K562 (cell line): ENCODE results near the gene ATP9B. TPM values are rescaled to one million over a fixed set of nuclear protein-coding genes. Genes with fewer than 3 reads are reported as not detected.
"Not testable (repeated sequence)": the region's sequence is repeated elsewhere in the genome, so short reads cannot be mapped to it uniquely, and the experiment has no call there.

Source experiments
- ATAC-seq: fragments of 200-7000 bp; cut with Tn5 transposase; 3 replicates; pipeline ENCODE4 v1.9.1; 2020; ENCODE audit warnings: moderate library complexity
- BruUV-seq: library from RNA; stranded (reverse); fragments of 400-500 nt; replicated peaks from 2 replicates; lab custom pipeline; 2021; lab: Mats Ljungman, UMichigan
- CTCF ChIA-PET: fragments of 300-600 bp; formaldehyde crosslinking; extraction: SDS; loops from one replicate; lab custom pipeline; 2021; ENCODE audit warnings: low intra/inter-chr PET ratio; lab: Yijun Ruan, JAX
- POLR2A ChIA-PET: fragments of 300-600, 350-650 bp; sonication (Branson Sonifier 250); formaldehyde crosslinking; extraction: SDS; loops from one replicate; lab custom pipeline; 2021; ENCODE audit warnings: antibody characterized with exemption, inconsistent platforms; lab: Yijun Ruan, JAX
- DNase-seq, 4 experiments: peaks; one replicate each; pipeline versions ENCODE4 v3.0.0 to v3.0.0-alpha.2; 2011 to 2018; ENCODE audit warnings: low spot score in 3 of 4, mixed read lengths in 3 of 4; ENCODE audit errors: extremely low read depth in 1 of 4
- FAIRE-seq: peaks from 2 replicates; lab custom pipeline; 2011; peaks lifted over from hg19 to GRCh38; lab: Jason Lieb, UNC
- H2AFZ ChIP-seq: 2 replicates; pipeline ENCODE4 v1.6.0; 2011; ENCODE audit warnings: low read depth, low read length, control low read depth, inconsistent platforms
- H3K27ac ChIP-seq: fragments of 200-600 bp; 3 replicates; pipeline ENCODE4 v1.8.0; 2011; ENCODE audit warnings: low read depth, mild to moderate bottlenecking, control low read depth, inconsistent platforms, low read length, moderate library complexity, mixed read lengths; ENCODE audit errors: extremely low read depth
- H3K27me3 ChIP-seq, 2 experiments: fragments of 300-600 bp in 1 of 2; 2 replicates in 1 of 2; 3 replicates in 1 of 2; pipeline versions ENCODE4 v1.6.0 to v1.8.0; 2011; ENCODE audit warnings: inconsistent platforms in 2 of 2, low read length in 2 of 2, mild to moderate bottlenecking in 1 of 2, mixed read lengths in 1 of 2, moderate library complexity in 1 of 2; ENCODE audit not compliant: control insufficient read depth in 2 of 2, insufficient read depth in 2 of 2
- H3K36me3 ChIP-seq: fragments of 300-600 bp; 3 replicates; pipeline ENCODE4 v1.8.0; 2011; ENCODE audit warnings: mild to moderate bottlenecking, low read length, inconsistent platforms; ENCODE audit not compliant: control insufficient read depth, insufficient read depth
- H3K4me1 ChIP-seq, 2 experiments: fragments of 200-600 bp in 1 of 2; replicated peaks in 1 of 2; 2 replicates in 1 of 2; 3 replicates in 1 of 2; pipeline versions ENCODE4 v1.5.1 to v1.8.0; 2011; ENCODE audit warnings: inconsistent platforms in 2 of 2, low read length in 2 of 2, mild to moderate bottlenecking in 1 of 2, mixed read lengths in 1 of 2, moderate library complexity in 1 of 2; ENCODE audit not compliant: control insufficient read depth in 2 of 2, insufficient read depth in 2 of 2
- H3K4me2 ChIP-seq: 2 replicates; pipeline ENCODE4 v1.6.1; 2011; ENCODE audit warnings: low read length, control low read depth, inconsistent platforms, mixed read lengths; ENCODE audit not compliant: insufficient read depth
- H3K4me3 ChIP-seq: fragments of 200-600 bp; sonication (generic), shearing (Covaris generic); 2 replicates; pipeline ENCODE4 v1.5.1; 2016; ENCODE audit warnings: control low read depth, inconsistent platforms
- H3K79me2 ChIP-seq: fragments of 200-600 bp; 3 replicates; pipeline ENCODE4 v1.8.0; 2011; ENCODE audit warnings: low read length, inconsistent platforms; ENCODE audit not compliant: control insufficient read depth, insufficient read depth
- H3K9ac ChIP-seq, 2 experiments: 2 replicates each; pipeline versions ENCODE4 v1.6.0 to v1.6.1; 2011; ENCODE audit warnings: low read depth in 2 of 2, low read length in 2 of 2, control low read depth in 1 of 2, inconsistent platforms in 1 of 2, mild to moderate bottlenecking in 1 of 2, mixed read lengths in 1 of 2; ENCODE audit not compliant: insufficient read depth in 1 of 2
- H3K9me1 ChIP-seq: one replicate; pipeline ENCODE4 v1.6.0; 2011; ENCODE audit warnings: inconsistent platforms, mild to moderate bottlenecking, low read length, moderate library complexity; ENCODE audit not compliant: control insufficient read depth, insufficient read depth
- H3K9me3 ChIP-seq: replicated peaks from 2 replicates; pipeline ENCODE4 v1.5.1; 2011; ENCODE audit warnings: low read depth, low read length, inconsistent platforms; ENCODE audit not compliant: control insufficient read depth, insufficient read depth
- H4K20me1 ChIP-seq: replicated peaks from 2 replicates; pipeline ENCODE4 v1.6.1; 2011; ENCODE audit warnings: low read length, inconsistent platforms, mixed read lengths; ENCODE audit not compliant: control insufficient read depth, insufficient read depth
- MAFF ChIP-seq: IDR thresholded peaks from 2 replicates; pipeline ENCODE4 v1.6.1; 2012; ENCODE audit warnings: low read length, improper control_type of control experiment
- MYNN ChIP-seq, 2 experiments: sonication (generic); formaldehyde crosslinking in 1 of 2; IDR thresholded peaks; 2 replicates each; pipeline versions ENCODE4 v1.5.0 to v1.6.1; 2016 to 2020; ENCODE audit warnings: antibody characterized with exemption in 1 of 2, missing genetic modification reagents in 1 of 2
- RFX5 ChIP-seq: IDR thresholded peaks from 2 replicates; pipeline ENCODE4 v1.6.1; 2011; ENCODE audit warnings: low read depth, mild to moderate bottlenecking, improper control_type of control experiment, low read length
- SNRNP70 ChIP-seq: fragments of 200-400 bp; formaldehyde crosslinking; optimal IDR thresholded peaks from 2 replicates; pipeline ENCODE3; 2017; ENCODE audit warnings: low read depth, low read length
- ZNF146 ChIP-seq: IDR thresholded peaks from one replicate; pipeline ENCODE4 v1.6.1; 2018; ENCODE audit warnings: missing compliant biosample characterization; ENCODE audit not compliant: unreplicated experiment
- ZNF23 ChIP-seq: fragments of 250-450 bp; sonication (Bioruptor Pico); IDR thresholded peaks from 2 replicates; pipeline ENCODE4 v1.4.0; 2020; ENCODE audit warnings: mild to moderate bottlenecking
- ZNF408 ChIP-seq: fragments of 250-450 bp; sonication (Bioruptor Pico); IDR thresholded peaks from 2 replicates; pipeline ENCODE4 v1.4.0; 2020; ENCODE audit warnings: low read depth, mild to moderate bottlenecking, moderate library complexity
- ZNF431 ChIP-seq: sonication (generic); formaldehyde crosslinking; IDR thresholded peaks from 2 replicates; pipeline ENCODE4 v1.8.0; 2022; ENCODE audit warnings: mild to moderate bottlenecking, missing genetic modification reagents
- ZNF717 ChIP-seq: fragments of 250-450 bp; sonication (Bioruptor Pico); IDR thresholded peaks from 2 replicates; pipeline ENCODE4 v1.5.0; 2021
- WGBS: fragments of 100-300 bp; shearing (Covaris generic); methylation state at CpG from one replicate; pipeline ENCODE4 v1.1.6; 2016; ENCODE audit warnings: low coverage, mixed read lengths; ENCODE audit not compliant: insufficient coverage; ENCODE audit errors: missing lambda C conversion rate; 5-methylcytosine and 5-hydroxymethylcytosine counted together
- in situ Hi-C: fragments of 300-500 bp; cut with MboI; formaldehyde crosslinking; loops from 4 replicates; pipeline ENCODE4 v1.15.0; 2018; ENCODE audit warnings: inconsistent platforms, mixed read lengths
- intact Hi-C: fragments of 100-400 bp; cut with micrococcal nuclease; formaldehyde crosslinking; loops from 2 replicates; pipeline ENCODE4 v1.14.2; 2022
- polyA plus RNA-seq, 8 experiments: library from polyadenylated mRNA; depleted of rRNA in 4 of 8; stranded (reverse) in 5 of 8; unstranded in 3 of 8; fragments of >200 nt; fragmentation: Nextera tagmentation in 2 of 8; fragmentation: Illumina TruSeq in 1 of 8; extraction: Ambion mirVana in 2 of 8; extraction: Trizol in 1 of 8; gene quantifications; 2 replicates each; pipeline versions ENCODE4 v1.2.1 to v1.2.3, GENCODE V29; 2011 to 2014; ENCODE audit warnings: inconsistent platforms in 1 of 8, missing spikeins in 1 of 8
- total RNA-seq, 7 experiments: library from RNA; depleted of rRNA in 6 of 7; stranded (reverse); fragments of >200 nt in 6 of 7; fragmentation: Illumina TruSeq in 2 of 7; extraction: Trizol in 2 of 7; gene quantifications; 2 replicates each; pipeline versions ENCODE4 v1.2.1 to v1.2.3, GENCODE V29; 2011 to 2021; ENCODE audit warnings: low replicate concordance in 1 of 7
- TF ChIP-seq, protein P1 (sequence below): fragments of 450-650 bp; IDR thresholded peaks from 2 replicates; pipeline ENCODE4 v1.6.1; 2016
- TF ChIP-seq, protein P2 (sequence below), 2 experiments: fragments of 450-650 bp; conservative IDR thresholded peaks; 2 replicates each; pipeline ENCODE4 v1.6.1; 2017; ENCODE audit warnings: mild to moderate bottlenecking in 2 of 2, moderate library complexity in 2 of 2

The ATP9B gene
- total and polyA plus RNA-seq, 9 of the 15 experiments (the other 6 are each of a cell fraction or from before 2014, with no cell fraction given): 0.66 to 13.2 (median 7.9) TPM

DNA sequence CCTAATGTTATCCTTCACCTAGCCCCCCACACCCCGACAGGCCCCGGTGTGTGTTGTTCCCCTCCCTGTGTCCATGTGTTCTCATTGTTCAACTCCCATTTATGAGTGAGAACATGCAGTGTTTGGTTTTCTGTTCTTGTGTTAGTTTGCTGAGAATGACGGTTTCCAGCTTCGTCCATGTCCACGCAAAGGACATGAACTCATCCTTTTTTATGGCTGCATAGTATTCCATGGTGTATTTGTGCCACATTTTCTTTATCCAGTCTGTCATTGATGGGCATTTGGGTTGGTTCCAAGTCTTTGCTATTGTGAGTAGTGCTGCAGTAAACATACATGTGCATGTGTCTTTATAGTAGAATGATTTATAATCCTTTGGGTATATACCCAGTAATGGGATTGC, 9.6 kb downstream of the ATP9B start:
- H3K79me2 ChIP-seq: peaks cover 40% of the 10 kb centered on the region
- H3K4me3 ChIP-seq, H3K27ac ChIP-seq, BruUV-seq, H3K9me3 ChIP-seq, H3K27me3 ChIP-seq, H3K4me2 ChIP-seq, H3K9ac ChIP-seq, intact Hi-C loops, FAIRE-seq, H4K20me1 ChIP-seq, H3K9me1 ChIP-seq, in situ Hi-C loops, H3K36me3 ChIP-seq, ATAC-seq, POLR2A ChIA-PET, CTCF ChIA-PET, H2AFZ ChIP-seq, H3K4me1 ChIP-seq, DNase-seq: not testable (repeated sequence)
- WGBS: 93% methylated on average over 5 of the region's 5 CpGs
- peak; percentile 70 for TF ChIP-seq ZNF146 (CRISPR knock-in tag)

DNA sequence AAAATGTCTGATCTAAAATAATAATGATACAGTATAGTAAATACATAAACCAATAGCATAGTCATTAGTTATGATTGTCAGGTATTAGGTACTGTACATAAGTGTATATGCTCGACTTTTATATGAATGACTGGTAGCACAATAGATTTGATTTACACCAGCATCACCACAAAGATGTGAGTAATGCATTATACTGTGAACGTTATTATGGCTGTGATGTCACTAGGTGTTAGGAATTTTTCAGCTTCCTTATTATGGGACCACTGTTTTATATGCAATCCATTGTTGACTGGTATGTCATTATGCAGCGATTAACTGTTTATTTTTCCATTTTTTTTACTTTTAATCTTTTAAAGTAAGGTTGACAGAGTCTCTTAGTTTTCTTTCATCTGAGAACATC, 23.7 kb downstream of the ATP9B start:
- H3K9ac ChIP-seq: no peak overlapping the region
- H3K4me3 ChIP-seq: no peak overlapping the region
- H4K20me1 ChIP-seq: no peaks in the 10 kb centered on the region
- intact Hi-C loops (no loop called here), in situ Hi-C loops (no loop called here)
- H2AFZ ChIP-seq: no peak overlapping the region
- ChIA-PET CTCF (no interaction called here), POLR2A (no interaction called here)
- no peaks in the 10 kb centered on the region for H3K27me3 ChIP-seq
- H3K4me1 ChIP-seq: no peaks in the 10 kb centered on the region
- H3K9me3 ChIP-seq: no peaks in the 10 kb centered on the region
- FAIRE-seq (no peak), ATAC-seq (no peak), DNase-seq (no peak)
- H3K79me2 ChIP-seq: peaks cover 29% of the 10 kb centered on the region
- H3K4me2 ChIP-seq: no peak overlapping the region
- WGBS: 43% methylated on average over 3 of the region's 3 CpGs
- H3K36me3 ChIP-seq: no peaks in the 10 kb centered on the region; the same call in 2 of the 3 replicates
- no TSS peak for BruUV-seq
- H3K9me1 ChIP-seq: no peaks in the 10 kb centered on the region
- H3K27ac ChIP-seq: no peak overlapping the region
- TF ChIP-seq RFX5 (no peak), MAFF (no peak), ZNF408 (CRISPR knock-in tag) (no peak), ZNF431 (CRISPR knock-in tag) (no peak), ZNF717 (no peak), MYNN (IDR thresholded peaks at IDR 0.05) (no peak), MYNN (CRISPR knock-in tag; IDR thresholded peaks at IDR 0.05) (no peak), SNRNP70 (no peak), ZNF23 (no peak)
- TF ChIP-seq, protein P1, sequence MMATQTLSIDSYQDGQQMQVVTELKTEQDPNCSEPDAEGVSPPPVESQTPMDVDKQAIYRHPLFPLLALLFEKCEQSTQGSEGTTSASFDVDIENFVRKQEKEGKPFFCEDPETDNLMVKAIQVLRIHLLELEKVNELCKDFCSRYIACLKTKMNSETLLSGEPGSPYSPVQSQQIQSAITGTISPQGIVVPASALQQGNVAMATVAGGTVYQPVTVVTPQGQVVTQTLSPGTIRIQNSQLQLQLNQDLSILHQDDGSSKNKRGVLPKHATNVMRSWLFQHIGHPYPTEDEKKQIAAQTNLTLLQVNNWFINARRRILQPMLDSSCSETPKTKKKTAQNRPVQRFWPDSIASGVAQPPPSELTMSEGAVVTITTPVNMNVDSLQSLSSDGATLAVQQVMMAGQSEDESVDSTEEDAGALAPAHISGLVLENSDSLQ: no peak
- TF ChIP-seq, protein P2, sequence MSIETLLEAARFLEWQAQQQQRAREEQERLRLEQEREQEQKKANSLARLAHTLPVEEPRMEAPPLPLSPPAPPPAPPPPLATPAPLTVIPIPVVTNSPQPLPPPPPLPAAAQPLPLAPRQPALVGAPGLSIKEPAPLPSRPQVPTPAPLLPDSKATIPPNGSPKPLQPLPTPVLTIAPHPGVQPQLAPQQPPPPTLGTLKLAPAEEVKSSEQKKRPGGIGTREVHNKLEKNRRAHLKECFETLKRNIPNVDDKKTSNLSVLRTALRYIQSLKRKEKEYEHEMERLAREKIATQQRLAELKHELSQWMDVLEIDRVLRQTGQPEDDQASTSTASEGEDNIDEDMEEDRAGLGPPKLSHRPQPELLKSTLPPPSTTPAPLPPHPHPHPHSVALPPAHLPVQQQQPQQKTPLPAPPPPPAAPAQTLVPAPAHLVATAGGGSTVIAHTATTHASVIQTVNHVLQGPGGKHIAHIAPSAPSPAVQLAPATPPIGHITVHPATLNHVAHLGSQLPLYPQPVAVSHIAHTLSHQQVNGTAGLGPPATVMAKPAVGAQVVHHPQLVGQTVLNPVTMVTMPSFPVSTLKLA (conservative IDR thresholded peaks at IDR 0.05): no peak
